ENCODE measurements around the gene ZNF785.
"Not testable (repeated sequence)": the region's sequence is repeated elsewhere in the genome, so short reads cannot be mapped to it uniquely, and the experiment has no call there.

Gene ZNF785

GRCh38 chr16:30539986-30540526 lies 45.4 kb downstream of the ZNF785 start:
- DNase-seq (ENCODE audit: low read depth in 3 of 3) = not testable (repeated sequence)

GRCh38 chr16:30539000-30539964 lies 46.2 kb downstream of the ZNF785 start:
- no peak for DNase-seq (ENCODE audit: low read depth in 3 of 3)

GRCh38 chr16:30536391-30537024 lies 49.0 kb downstream of the ZNF785 start:
- not testable (repeated sequence) for DNase-seq (ENCODE audit: low read depth in 3 of 3)

- DNase-seq (ENCODE audit: low read depth in 3 of 3) = peak; percentile 47 to 55 (median 51)
Observed at GRCh38 chr16:30535777-30536190, 49.7 kb downstream of the ZNF785 start.

GRCh38 chr16:30535106-30535776 lies 50.3 kb downstream of the ZNF785 start:
- DNase-seq (ENCODE audit: low read depth in 3 of 3) = no peak

- peak; percentile 87 for DNase-seq (ENCODE audit: low read depth in 3 of 3)
Observed at GRCh38 chr16:30534368-30535105, 51.0 kb downstream of the ZNF785 start, which contains the start of gene ZNF747. ZNF747 (minus strand) TSS chr16:30534858; CDS start chr16:30534679, 179 bp downstream.

GRCh38 chr16:30533748-30534367 lies 51.6 kb downstream of the ZNF785 start:
- no peak for DNase-seq (ENCODE audit: low read depth in 3 of 3)

- DNase-seq (ENCODE audit: low read depth in 3 of 3) = no peak
Observed at GRCh38 chr16:30533146-30533522, 52.4 kb downstream of the ZNF785 start.

- no peak for DNase-seq (ENCODE audit: low read depth in 3 of 3)
Observed at GRCh38 chr16:30532285-30533145, 53.0 kb downstream of the ZNF785 start.
